Stimulated activated CD4-positive, alpha-beta T cell treated with anti-CD3 and anti-CD28 coated beads, Interleukin-1b, Interleukin-23, amount 100 ng/mL, for 24 hours (primary cell): ENCODE data around the gene ISYNA1.
A peak's percentile ranks its signal among the peaks of the same experiment; 100 is the strongest.

Source experiments
- DNase-seq, 4 experiments: peaks; one replicate each; pipeline ENCODE4 v3.0.0-alpha.2; 2020; ENCODE audit warnings: low read depth in 4 of 4, low spot score in 1 of 4

ISYNA1 gene

DNA sequence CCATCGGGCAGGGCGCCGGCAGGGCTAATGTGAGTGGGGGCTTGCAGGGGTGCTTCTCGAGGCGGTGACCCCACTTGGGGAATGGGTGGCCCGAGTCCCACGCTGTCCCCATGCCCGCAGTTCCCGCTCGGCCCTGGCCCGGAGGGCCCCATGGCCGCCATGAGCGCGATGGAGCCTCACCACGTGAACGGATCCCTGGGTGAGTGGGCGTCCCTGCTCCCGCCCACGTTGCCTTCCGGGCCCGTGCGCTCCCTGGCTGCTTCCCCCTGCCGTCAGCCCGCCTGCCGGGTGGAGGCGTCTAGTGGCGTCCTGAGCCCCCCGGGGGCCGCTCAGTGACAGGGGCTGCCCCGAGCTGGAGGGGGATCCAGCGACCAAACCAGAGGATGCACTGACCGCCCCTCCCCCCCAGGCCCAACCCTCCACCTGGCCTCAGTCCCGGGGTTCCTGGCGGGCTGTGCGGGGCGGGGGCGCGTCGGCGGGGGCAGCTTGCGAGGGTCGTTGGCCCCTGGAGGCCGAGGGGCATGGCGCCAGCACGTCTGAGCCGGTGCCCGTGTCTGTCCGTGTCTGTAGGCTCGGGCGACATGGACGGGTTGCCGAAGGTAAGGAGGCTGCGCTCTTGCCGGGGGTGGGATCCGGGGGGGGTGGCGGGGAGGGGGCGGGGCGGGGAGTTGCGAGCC lies 4.8 kb downstream of the ISYNA1 start:
- no peak for DNase-seq

DNA sequence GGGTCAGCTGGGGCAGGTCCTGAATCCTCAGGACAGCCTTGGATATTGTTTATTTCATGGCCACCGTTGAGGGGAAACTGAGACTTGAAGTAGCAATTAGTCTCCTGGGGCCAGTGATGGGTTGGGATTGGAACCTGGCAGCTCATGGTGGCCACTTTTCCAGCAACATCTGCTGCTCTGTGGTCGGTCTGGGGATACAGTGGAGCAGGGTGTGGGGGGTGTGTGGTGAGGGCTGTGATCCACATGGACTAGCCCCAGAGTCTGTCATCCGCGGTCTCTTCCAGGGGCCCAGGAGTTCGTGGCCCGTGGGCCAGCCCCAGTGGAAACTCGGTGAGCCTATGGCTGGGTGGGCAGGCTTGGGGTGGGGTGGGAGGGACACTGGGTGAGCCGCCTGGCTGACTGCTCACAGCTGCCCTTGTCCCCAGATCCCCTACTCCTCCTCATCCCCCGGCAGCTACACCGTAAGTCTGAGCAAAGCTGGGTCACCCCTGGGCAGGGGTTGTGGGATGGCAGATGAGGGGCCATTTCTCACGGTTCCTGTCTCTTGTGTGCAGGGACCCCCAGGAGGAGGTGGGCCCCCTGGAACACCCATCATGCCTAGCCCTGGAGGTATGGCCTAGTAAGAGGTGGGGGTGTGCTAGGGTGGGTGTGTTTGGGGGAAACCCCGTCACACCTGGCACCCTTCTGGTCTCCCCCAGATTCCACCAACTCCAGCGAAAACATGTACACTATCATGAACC lies 5.5 kb downstream of the ISYNA1 start:
- DNase-seq, result no peak

DNA sequence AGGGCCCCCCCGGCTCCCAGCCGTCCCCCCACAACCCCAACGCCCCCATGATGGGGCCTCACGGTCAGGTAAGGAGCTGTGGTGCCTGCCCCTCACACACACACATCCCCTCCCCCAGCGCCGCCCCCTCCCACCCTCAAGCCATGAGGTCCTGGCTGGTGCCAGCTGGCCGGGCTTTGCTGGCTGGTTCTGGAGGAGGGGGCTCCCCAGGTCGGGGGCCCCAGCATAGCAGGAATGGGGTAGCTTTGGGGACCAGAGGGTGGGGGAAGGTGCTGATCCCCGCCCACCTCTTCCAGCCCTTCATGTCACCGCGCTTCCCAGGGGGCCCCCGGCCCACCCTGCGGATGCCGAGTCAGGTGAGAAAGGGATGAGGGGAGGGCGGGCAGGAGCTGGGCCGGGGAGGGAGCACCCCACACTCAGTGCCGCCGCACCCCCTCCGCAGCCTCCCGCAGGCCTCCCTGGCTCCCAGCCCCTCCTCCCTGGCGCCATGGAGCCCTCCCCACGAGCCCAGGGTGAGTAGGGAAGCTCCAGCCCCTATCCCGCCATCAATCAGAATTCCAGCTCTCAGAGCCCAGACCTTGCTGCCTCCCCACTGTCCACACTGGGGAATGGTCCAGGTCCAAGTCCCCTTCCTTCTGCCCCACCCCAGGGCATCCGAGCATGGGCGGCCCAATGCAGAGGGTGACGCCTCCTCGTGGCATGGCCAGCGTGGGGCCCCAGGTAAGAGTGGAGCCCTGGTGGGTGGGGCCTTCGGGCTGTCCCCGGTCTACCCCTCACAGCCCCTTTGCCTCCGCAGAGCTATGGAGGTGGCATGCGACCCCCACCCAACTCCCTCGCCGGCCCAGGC lies 6.4 kb downstream of the ISYNA1 start:
- no peak for DNase-seq

DNA sequence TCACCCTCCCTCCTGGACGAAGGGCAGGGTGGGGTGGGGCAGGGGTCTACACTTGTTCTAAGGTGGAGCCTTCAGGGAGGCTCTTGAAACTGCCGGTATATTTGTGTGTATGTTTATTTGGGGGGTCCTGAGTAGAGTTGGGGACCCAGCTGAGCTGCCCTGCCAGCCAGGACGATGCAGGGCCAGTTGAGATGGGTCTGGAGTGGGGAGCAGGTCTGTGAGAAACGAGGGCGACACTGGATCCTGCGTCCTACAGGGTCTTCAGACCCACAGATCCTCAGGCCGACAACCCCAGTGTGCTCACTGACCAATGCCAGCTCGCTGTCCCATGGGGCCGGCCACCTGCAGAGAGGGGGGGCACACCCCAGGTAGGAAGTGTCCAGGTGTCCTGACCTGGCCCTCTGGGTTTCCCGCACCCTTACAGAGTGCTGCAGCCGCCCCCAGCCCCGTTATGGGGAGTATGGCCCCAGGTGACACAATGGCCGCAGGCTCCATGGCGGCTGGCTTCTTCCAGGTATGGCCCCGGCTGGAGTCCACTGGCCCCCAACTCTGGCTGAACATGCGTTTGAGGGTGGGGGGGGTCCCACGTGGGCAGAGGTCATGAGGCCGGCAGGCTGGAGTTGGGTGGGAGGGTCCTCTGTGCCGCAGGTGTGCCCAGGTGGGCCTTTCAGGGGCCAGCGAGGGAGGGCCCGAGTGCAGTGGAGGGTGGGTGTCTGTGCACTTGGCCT lies 7.4 kb downstream of the ISYNA1 start:
- DNase-seq, result no peak

DNA sequence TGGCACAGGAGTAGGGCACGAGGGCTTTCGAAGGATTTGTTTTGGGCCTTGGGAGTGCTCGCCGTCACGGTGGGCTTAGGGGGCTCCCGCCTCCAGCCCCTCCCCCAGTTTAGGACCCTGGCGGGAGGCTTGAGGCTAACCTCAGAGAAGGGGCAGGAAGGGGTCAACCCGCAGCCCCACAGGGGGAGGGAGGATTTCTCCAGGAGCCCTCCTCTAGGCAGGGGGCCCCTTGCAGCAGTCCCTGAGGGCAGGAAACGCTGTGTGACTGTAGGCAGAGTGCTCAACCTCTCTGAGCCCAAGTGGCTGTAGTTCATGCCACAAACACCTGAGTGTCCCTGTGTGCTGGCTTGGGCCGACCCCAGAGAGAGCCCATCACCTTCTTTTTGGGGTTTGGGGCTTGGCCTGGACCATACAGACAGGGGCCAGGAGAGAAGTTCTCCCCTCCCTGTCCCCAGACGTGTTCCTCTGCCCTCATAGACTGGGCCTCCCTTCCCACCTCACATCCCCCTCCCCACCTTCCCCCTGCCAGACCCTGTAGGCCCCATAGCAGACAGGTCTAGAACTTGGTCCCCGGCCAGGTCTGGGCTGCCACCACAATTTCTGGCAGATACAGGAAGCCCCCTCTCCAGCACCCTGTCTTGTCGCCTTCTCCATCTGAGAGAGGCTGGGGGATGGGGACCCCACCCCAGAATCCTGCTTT lies 8.1 kb downstream of the ISYNA1 start:
- no peak for DNase-seq

DNA sequence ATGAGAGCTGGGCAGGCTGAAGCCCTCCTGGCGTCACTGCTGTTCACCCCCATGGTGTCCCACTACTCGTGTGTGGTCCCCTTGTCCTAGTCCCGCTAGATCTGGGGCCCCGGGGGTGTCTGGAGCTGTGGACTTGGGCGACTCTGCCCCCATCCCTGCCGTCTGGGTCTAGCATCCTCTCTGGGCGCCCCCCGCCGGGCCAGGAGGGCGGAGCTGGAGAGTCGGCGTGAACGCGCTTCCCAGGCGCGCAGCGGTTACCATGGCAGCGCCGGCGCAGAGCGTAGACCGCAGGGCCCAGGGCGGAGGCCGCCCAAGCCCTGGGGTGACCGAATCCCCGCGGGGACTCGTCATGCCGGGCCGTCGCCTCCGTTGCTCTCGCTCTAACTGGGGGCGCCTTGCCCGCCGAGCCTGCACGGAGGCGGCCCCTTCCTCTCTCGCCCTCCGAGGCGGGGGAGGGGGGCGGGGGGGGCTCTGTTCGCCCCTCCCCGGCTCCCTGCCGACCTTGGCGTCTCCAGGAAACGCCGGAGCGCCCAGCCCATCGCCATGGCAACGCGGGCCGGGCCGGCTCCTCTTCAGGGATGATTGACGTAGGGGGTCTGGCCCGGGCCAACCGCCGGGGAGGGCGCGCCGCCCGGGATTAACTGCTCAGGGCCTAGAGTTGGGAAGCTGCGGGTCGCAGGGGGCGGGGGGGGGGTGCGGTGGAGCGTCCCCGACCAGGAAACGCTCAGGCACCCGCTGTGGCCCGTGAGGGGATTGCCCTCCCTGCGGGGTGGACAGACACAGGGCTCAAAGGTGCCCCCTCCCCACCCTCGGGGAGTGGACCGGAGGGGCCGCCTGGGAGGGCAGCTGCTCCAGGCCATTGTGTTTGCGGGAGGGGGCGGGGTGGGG lies 8.9 kb downstream of the ISYNA1 start:
- peak in 2 of 4 experiments; percentile 54 to 65 for DNase-seq

DNA sequence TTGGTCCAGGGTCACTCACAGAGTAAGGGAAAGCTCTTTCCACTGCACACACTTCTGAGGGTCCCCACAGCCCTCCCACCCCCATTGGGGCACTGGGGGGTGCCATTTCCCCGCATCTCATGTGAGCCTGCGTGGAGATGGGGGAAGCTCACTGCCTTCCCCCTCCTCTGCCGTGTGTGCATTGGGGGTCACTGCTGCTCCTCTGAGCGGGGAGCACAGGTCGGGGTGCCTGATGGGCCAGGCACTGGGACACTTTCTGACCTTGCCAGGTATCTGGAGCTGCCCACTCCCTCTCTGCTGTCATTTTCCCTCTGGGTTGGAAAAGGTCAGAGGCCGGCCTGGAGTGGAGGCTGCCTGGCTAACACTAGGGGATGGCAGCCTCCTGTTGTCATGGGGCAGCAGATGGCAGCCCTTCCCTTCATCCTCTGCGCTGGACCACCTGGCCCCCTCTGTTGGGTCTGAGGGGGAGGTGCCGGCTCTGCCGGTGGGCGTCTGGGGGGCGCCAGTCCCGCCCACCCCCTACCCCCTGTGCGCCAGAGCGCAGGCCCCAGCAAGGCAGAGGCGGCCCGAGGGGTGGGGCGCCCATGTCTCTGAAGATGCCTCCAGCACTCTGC lies 9.7 kb downstream of the ISYNA1 start:
- DNase-seq, result no peak

DNA sequence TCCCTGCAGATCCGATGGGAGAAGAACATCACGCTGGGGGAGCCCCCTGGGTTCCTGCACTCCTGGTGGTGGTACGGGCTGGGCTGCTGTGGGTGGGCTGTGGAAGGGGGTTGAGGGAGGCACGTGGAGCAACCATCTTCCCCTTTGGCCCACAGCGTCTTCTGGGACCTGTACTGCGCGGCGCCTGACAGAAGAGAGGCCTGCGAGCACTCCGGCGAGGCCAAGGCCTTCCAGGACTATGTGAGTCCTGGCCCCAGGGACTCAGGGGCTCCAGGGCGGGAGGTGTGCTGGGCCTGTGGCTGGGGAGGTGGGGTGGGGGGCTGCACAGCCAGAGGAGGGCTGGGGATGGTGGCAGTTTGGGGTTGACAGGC lies 10.2 kb downstream of the ISYNA1 start:
- no peak for DNase-seq

DNA sequence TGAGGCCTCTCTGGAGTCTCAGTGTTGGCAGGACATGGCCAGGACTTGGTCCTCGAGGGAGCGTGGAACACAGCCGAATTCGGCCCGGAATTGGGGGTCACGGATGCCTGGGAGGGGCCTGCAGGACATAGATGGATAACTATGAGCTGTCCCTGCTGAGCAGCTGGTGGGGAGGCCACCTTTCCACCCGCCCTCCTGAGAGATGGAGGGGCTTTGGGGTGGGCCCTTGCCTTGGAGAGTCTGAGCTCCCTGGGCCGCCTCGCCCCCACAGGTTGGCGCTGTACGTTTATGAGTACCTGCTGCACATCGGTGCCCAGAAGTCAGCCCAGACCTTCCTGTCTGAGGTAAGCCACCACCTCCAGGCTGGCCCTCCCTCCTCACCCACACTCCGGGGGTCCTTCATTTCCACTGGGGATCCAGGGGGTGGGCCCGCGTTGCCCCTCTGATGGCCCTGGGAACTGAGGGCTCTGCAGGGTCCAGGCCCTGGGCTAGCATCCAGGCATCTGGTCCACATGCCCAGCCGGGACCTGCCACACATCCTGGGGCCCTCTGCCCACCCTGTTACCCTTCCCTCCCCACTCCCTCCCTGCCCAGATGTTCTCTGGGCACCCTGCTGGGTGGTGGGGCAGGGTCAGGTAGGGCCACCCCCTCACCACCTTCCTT lies 10.7 kb downstream of the ISYNA1 start:
- no peak for DNase-seq

DNA sequence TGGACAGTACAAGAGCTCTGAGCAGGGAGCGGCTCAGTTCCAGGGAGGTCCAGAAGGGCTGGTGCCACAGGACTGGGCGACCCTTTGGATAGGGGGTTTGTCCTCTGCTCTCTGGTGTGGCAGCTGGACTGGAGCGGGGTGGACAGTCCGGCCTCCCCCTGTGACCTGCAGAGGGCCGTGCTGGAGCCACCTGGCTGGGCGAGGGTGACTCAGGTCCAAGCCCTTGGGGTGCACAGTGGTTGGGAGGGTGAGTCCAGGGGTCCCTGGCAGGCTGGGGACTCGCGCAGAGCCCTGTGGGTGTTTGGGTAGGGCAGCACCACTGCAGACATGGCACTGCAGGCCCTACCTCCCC lies 11.5 kb downstream of the ISYNA1 start:
- no peak for DNase-seq

DNA sequence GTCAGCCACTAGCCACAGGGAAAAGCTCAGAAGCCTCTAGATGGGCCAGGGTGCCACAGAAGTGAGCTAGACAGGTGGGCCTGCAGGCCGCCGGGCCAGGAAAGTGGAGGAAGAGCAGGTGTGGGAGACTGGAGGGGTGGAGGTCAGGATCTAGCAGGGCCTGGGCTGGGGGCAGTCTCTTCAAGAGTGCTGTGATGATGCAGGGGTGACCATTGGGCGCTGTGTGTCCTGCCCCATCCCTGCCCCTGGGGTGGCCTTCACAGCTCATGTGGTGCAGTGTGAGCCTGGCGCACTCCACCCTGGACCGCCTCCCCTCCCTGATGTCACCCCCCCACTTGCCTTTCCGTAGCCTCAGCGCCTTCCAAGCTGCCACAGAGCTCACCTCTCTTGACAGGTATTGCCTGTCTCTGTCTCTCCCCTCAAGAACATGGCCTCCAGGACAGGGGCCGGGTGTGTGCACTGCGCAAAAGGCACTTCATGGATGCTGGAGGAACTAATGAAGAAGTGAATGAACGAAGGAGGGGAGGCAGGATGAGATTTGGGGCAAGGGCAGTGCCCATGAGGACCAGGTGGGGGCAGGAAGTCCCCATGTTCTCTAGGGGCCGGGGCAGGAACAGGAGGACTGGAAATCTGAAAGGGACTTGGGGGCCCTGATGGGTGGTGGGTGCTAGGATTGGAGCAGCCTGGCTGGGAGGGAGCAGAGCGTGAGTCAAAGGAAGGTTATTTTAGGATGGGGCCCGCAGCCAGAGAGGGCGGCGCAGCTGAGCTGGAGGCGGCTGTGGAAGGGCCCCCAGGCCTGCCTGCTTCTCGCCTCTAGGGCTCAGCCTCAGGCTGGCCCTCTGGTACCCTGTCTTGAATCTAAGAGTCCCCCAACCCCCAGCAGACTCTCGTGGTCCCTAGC lies 12.2 kb downstream of the ISYNA1 start:
- DNase-seq, result no peak

DNA sequence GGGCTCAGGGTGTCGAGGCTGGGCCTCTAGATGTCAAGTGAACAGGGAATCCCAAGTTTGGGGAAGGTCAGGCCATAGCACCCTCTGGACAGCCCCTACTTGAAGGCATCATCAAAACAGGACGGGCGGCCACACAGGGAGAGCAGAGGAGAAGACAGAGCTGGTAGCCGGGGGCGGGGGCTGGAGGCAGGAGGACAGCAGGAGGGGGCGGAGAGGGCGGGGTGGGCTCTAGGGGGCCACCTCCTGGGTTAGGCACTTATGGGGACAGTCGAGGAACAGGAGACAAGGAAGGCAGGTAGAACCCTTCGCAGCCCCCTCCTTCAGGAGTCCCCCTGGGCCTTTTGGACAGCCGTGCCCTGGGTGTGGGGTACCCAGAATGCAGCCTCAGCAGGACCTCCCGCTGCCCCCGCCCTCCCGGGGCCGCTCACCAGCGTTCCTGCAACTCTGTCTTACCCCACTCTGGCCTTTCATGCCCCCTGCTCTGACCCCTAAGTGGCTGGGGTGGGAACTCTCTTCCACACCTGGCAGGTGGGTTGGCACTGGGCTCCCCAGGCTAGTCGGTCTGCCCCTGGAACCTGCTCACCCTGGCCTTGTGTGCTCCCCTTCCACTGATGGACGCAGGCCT lies 12.9 kb downstream of the ISYNA1 start:
- no peak for DNase-seq

DNA sequence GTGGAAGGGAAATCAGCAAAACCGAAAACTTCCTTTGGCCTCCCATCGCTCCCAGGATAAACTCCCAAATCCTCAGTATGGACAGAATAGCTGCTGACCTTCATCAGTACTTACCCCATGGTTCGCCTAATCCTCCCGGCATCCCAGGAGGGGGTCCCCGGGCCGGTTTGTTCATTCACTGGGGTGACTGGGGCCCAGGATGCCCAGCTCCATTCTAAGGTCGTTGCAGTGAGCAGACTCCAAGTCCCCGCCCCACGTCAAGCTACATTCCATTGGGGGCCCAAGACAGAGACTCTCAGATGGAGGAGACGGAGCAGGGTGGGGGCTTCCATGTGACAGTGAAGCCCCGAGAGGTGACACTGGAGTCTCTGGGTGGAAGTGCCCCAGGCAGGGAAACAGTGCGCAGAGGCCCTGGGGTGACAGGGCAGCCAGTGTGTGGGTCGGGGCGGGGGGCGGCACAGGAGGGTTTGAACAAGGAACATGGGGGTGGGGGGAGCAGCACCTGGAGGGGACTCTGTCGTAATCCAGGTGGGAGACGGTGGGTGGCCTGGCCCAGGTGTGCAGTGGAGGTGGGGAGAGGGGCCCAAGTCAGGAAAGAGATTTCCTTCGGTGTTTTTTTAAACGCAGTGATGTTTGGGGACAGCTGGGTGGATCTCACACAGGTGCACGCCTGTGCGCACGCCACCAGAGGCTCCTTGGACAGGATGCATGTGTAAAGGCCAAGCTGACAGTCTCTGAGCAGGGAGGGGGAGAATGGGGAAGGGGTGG lies 13.6 kb downstream of the ISYNA1 start:
- no peak for DNase-seq

DNA sequence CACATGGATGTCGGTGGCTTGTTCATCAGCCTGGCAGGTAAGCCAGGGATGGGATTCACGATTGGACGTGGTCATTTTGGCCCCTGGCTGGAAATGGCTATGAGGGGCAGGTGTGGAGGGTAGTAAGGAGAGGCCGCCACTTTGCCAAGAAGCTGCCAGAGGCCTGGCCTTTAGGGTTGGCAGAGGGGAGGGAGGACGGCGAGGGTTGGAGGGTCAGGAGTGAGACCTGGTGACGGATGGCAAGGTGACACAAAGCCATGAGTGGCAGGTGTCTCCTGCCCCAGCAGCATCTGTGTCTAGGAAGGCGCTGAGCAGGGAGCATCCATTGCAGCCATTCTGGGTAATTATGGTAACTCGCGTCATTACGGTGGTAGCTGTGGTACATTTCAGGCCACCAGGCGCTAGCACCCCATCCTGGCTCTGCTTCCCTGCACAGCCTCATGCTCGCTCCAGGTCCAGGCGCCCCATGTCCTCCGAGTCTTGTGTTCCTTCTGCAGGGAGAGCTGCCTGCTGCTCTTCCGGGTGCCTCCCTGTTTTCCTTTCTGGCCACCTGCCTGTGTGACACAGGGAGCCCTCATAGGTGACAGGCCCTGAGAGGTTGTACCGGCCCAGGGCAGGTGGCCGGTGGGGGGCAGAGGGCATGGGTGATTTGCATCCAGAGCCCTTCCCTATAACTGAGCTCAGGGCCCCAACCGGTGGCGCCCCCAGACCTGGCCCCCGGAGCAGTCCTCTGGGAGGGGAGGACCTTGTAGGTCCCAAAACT lies 14.5 kb downstream of the ISYNA1 start:
- no peak for DNase-seq

DNA sequence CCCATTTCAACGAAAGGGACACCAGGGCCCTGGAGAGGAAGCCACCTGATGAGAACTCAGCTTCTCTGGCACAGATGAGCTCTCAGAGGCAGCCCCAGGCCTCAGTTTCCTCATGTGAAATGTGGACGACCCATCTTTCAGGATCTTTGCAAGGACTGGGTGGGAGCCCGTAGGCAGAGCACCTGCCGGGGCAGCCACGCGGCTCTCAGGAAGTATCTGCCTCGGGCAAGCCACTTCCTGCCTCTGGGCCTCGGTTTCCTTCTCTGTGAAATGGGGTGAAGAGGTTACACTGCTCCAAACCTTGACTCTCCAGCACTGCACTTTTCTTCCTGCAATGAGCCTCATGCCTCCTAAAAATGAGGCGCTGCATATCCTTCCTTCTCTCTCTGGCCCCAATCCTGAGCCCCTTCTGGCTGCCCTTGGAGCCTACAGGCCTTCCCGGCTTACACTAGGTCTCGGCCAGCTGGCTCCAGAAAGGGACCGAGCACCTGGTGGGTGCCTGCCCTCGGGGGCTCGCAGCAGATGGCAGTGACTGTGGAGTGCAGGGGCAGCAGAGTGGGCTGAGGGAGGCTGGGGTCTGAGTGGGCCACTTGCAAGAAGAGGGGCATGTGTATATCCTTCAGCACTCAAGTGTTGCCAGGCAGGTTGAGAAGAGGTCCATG lies 15.3 kb downstream of the ISYNA1 start:
- no peak for DNase-seq
